Astrocyte (in vitro differentiated cells and primary cell): ENCODE results near the gene ABHD16A. TPM values are rescaled to one million over a fixed set of nuclear protein-coding genes. Genes with fewer than 3 reads are reported as not detected.

Experiments
- DNase-seq: peaks from one replicate; pipeline ENCODE4 v3.0.0-alpha.2; 2010; ENCODE audit warnings: low read depth
- FAIRE-seq: peaks from 2 replicates; lab custom pipeline; 2011; peaks lifted over from hg19 to GRCh38; lab: Jason Lieb, UNC
- H2AFZ ChIP-seq: 2 replicates; pipeline ENCODE4 v1.6.0; 2012; ENCODE audit warnings: low read depth, low read length, inconsistent platforms
- H3K27ac ChIP-seq: 2 replicates; pipeline ENCODE4 v1.5.1; 2011; ENCODE audit warnings: low read depth, low read length, inconsistent platforms
- H3K27me3 ChIP-seq: 2 replicates; pipeline ENCODE4 v1.6.0; 2011; ENCODE audit warnings: low read length, inconsistent platforms; ENCODE audit not compliant: insufficient read depth
- H3K36me3 ChIP-seq: 2 replicates; pipeline ENCODE4 v1.5.1; 2011; ENCODE audit warnings: low read length, inconsistent platforms; ENCODE audit not compliant: insufficient read depth
- H3K4me1 ChIP-seq: 2 replicates; pipeline ENCODE4 v1.5.1; 2011; ENCODE audit warnings: low read length, inconsistent platforms; ENCODE audit not compliant: insufficient read depth
- H3K4me2 ChIP-seq: 2 replicates; pipeline ENCODE4 v1.6.0; 2012; ENCODE audit warnings: low read length, inconsistent platforms
- H3K4me3 ChIP-seq: 2 replicates; pipeline ENCODE4 v1.5.1; 2011; ENCODE audit warnings: low read depth, mild to moderate bottlenecking, low read length, inconsistent platforms; ENCODE audit not compliant: insufficient read depth
- H3K79me2 ChIP-seq: 2 replicates; pipeline ENCODE4 v1.6.0; 2012; ENCODE audit warnings: mild to moderate bottlenecking, low read length, inconsistent platforms; ENCODE audit not compliant: insufficient read depth
- H3K9ac ChIP-seq: 2 replicates; pipeline ENCODE4 v1.6.0; 2012; ENCODE audit warnings: mild to moderate bottlenecking, low read length, inconsistent platforms
- H3K9me3 ChIP-seq: 2 replicates; pipeline ENCODE4 v1.5.1; 2012; ENCODE audit warnings: low read depth, mild to moderate bottlenecking, low read length, inconsistent platforms; ENCODE audit not compliant: insufficient read depth
- H4K20me1 ChIP-seq: 2 replicates; pipeline ENCODE4 v1.6.0; 2012; ENCODE audit warnings: low read length, inconsistent platforms; ENCODE audit not compliant: insufficient read depth
- H3K27ac Mint-ChIP-seq: one replicate; pipeline ENCODE4 v1.8.0; 2021; ENCODE audit warnings: mild to moderate bottlenecking, mixed read lengths; ENCODE audit not compliant: unreplicated experiment
- H3K27me3 Mint-ChIP-seq: one replicate; pipeline ENCODE4 v1.8.0; 2021; ENCODE audit warnings: low read depth, mixed read lengths; ENCODE audit not compliant: unreplicated experiment
- H3K36me3 Mint-ChIP-seq: one replicate; pipeline ENCODE4 v1.8.0; 2021; ENCODE audit warnings: low read depth, mixed read lengths; ENCODE audit not compliant: unreplicated experiment
- H3K4me1 Mint-ChIP-seq: one replicate; pipeline ENCODE4 v1.8.0; 2021; ENCODE audit warnings: low read depth, mixed read lengths; ENCODE audit not compliant: unreplicated experiment
- H3K4me3 Mint-ChIP-seq: one replicate; pipeline ENCODE4 v1.8.0; 2021; ENCODE audit warnings: mild to moderate bottlenecking, moderate library complexity, mixed read lengths; ENCODE audit not compliant: unreplicated experiment
- H3K9me3 Mint-ChIP-seq: one replicate; pipeline ENCODE4 v1.8.0; 2021; ENCODE audit warnings: mild to moderate bottlenecking, mixed read lengths; ENCODE audit not compliant: unreplicated experiment
- CTCF ChIP-seq: IDR thresholded peaks from 2 replicates; pipeline ENCODE4 v1.5.1; 2011; ENCODE audit warnings: low read depth, mild to moderate bottlenecking, inconsistent platforms, low read length, moderate library complexity; ENCODE audit not compliant: insufficient read depth
- EZH2 ChIP-seq: IDR thresholded peaks from 2 replicates; pipeline ENCODE4 v1.6.1; 2012; ENCODE audit warnings: mild to moderate bottlenecking, low read length, inconsistent platforms; ENCODE audit not compliant: insufficient read depth
- total RNA-seq: library from RNA; stranded (reverse); gene quantifications from 2 replicates; pipeline ENCODE4 v1.2.1, GENCODE V29; 2021

ABHD16A gene
- total RNA-seq, 1 donor from 2014 or later = 38.3 TPM

DNA sequence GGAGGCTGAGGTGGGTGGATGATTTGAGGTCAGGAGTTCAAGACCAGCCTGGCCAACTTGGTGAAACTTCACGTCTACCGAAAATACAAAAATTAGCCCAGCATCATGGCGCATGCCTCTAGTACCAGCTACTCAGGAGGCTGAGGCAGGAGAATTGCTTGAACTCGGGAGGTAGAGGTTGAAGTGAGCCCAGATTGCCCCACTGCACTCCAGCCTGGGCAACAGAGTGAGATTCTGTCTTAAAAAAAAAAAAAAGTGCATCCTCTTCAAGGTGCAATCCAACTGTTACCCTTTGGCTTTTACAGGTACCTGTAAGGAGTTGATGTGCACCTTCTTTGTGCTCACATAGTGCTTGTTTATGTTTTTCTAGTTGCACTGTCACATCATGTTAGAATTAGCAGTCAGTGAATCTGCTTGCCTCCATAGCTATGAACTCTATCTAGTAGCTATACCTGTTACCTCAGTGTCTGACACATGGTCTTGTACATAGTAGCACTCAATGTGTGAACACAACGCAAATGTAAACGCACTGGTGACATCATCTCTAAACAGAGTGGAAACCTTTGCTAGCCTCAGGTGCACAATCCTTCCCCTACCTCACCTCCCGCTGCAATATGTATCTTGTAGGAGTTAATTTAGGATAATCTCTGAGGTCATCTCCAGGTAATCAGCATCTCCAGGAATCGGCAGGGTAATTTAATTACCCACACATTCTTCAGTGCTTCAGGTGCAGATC lies 46.3 kb upstream of the ABHD16A start:
- TF ChIP-seq CTCF (no peak), EZH2 (no peak)
- no peak overlapping the region for H2AFZ ChIP-seq
- H3K4me3 ChIP-seq = no peak overlapping the region
- no peaks in the 10 kb centered on the region for H3K27me3 Mint-ChIP-seq
- H3K9ac ChIP-seq = no peak overlapping the region
- H3K27me3 ChIP-seq = no peaks in the 10 kb centered on the region
- H3K4me1 Mint-ChIP-seq = peaks cover 24% of the 10 kb centered on the region
- peak overlapping the region; percentile 3 for H3K4me3 Mint-ChIP-seq
- no peak overlapping the region for H3K27ac ChIP-seq
- peaks cover 11% of the 10 kb centered on the region for H3K4me1 ChIP-seq
- no peak overlapping the region for H3K4me2 ChIP-seq
- no peak for DNase-seq
- H3K79me2 ChIP-seq = no peaks in the 10 kb centered on the region
- no peak overlapping the region for H3K27ac Mint-ChIP-seq
- FAIRE-seq = no peak
- H3K36me3 ChIP-seq = peaks cover 4% of the 10 kb centered on the region
- H3K36me3 Mint-ChIP-seq = no peaks in the 10 kb centered on the region
- no peaks in the 10 kb centered on the region for H3K9me3 ChIP-seq
- no peaks in the 10 kb centered on the region for H4K20me1 ChIP-seq
- H3K9me3 Mint-ChIP-seq = no peaks in the 10 kb centered on the region

- FAIRE-seq (no peak), DNase-seq (no peak)
- Histone ChIP-seq H3K36me3 (peaks cover 4% of the 10 kb centered on the region), H2AFZ (no peak overlapping the region), H3K27ac (no peak overlapping the region), H3K79me2 (peaks cover 6% of the 10 kb centered on the region), H4K20me1 (no peaks in the 10 kb centered on the region), H3K9me3 (no peaks in the 10 kb centered on the region), H3K4me1 (no peaks in the 10 kb centered on the region), H3K27me3 (no peaks in the 10 kb centered on the region), H3K9ac (no peak overlapping the region), H3K4me2 (no peak overlapping the region), H3K4me3 (no peak overlapping the region)
- TF ChIP-seq CTCF = no peak
- TF ChIP-seq EZH2 = no peak
- Mint-ChIP-seq H3K27ac (peak overlapping the region; percentile 84), H3K4me1 (peaks cover 13% of the 10 kb centered on the region), H3K27me3 (no peaks in the 10 kb centered on the region), H3K4me3 (no peak overlapping the region), H3K9me3 (no peaks in the 10 kb centered on the region), H3K36me3 (peaks cover 10% of the 10 kb centered on the region)
These were observed 41.3 kb upstream of the ABHD16A start for GRCh38 chr6:31744422-31744821.

GRCh38 chr6:31742894-31743293 lies 39.8 kb upstream of the ABHD16A start:
- no peak overlapping the region for H3K27ac Mint-ChIP-seq
- FAIRE-seq = no peak
- Histone ChIP-seq H3K9me3 (no peaks in the 10 kb centered on the region), H4K20me1 (no peaks in the 10 kb centered on the region), H3K4me3 (no peak overlapping the region), H3K79me2 (peaks cover 6% of the 10 kb centered on the region), H3K27ac (no peak overlapping the region), H3K4me2 (no peak overlapping the region), H3K9ac (no peak overlapping the region), H3K27me3 (no peaks in the 10 kb centered on the region), H2AFZ (no peak overlapping the region), H3K36me3 (peaks cover 4% of the 10 kb centered on the region), H3K4me1 (peaks cover 13% of the 10 kb centered on the region)
- no peak for TF ChIP-seq CTCF
- TF ChIP-seq EZH2 = no peak
- no peak for DNase-seq
- H3K4me3 Mint-ChIP-seq = no peak overlapping the region
- no peaks in the 10 kb centered on the region for H3K9me3 Mint-ChIP-seq
- H3K4me1 Mint-ChIP-seq = peaks cover 27% of the 10 kb centered on the region
- H3K27me3 Mint-ChIP-seq = no peaks in the 10 kb centered on the region
- H3K36me3 Mint-ChIP-seq = peaks cover 10% of the 10 kb centered on the region
